Measurements from ENCODE around the gene SUGP1.

SUGP1 gene

DNA sequence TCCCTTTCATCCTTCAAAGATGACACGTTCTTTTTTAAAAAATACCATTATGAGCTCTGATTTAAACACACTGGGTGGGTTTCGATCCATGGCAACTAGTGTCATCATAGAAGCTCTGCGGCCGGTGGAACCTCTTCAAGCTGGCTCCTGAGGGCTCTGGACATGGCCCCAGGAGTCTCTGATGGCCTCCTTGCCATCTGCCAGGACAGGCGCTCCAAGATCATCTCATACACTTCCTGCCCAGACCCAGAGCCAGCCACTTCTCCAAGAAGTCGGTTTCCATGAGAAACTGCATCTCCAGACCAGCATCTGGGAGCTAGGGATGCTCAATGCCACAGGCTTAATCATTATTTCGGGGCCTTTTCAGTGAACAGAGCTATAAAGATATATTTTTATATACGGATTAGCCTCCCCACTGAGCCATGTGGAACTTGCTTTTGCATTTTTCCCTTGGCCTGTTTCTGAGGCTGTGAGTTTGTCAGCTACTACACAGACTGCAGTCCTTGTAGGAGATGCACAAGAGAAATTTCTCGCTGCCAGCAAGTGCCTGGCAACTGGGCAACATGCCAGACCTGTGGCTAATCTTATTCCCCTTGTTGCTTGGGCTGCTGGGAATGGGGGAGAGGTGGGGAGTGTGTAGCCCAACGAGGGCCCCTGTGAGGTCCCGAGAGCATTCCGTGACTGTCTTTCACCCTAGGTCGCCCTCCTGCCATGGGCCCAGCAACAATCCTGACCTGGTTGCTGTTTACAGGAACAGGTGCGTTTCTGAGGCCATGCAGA, 15.9 kb downstream of the SUGP1 start:
- H3K4me3 ChIP-seq (ENCODE audit: low read depth, low read length): no peak overlapping the region

GRCh38 chr19:19303411-19303810, 16.9 kb downstream of the SUGP1 start:
- H3K4me3 ChIP-seq (ENCODE audit: low read depth, low read length): no peak overlapping the region

GRCh38 chr19:19300613-19301012, 19.7 kb downstream of the SUGP1 start:
- no peak overlapping the region for H3K4me3 ChIP-seq (ENCODE audit: low read depth, low read length)

DNA sequence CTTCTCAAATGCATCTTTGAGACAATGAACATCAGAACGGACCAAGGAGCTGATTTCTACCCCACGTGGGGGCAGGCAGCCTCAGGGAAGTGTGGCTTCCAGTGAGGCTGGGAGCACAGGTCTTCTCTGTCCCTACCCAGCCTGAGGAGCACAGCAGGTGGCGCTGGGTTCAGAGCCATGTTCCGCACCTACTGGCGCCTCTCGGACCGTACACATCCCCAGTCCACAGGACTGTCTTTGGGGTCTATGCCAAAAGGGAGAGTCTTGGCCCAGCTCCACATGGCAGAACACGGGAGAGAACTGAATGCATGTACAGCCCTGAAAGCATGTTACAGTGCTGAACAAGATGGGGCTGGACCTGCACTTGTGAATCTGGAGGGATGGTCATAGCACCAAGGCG, 22.6 kb downstream of the SUGP1 start:
- H3K4me3 ChIP-seq (ENCODE audit: low read depth, low read length): no peak overlapping the region

DNA sequence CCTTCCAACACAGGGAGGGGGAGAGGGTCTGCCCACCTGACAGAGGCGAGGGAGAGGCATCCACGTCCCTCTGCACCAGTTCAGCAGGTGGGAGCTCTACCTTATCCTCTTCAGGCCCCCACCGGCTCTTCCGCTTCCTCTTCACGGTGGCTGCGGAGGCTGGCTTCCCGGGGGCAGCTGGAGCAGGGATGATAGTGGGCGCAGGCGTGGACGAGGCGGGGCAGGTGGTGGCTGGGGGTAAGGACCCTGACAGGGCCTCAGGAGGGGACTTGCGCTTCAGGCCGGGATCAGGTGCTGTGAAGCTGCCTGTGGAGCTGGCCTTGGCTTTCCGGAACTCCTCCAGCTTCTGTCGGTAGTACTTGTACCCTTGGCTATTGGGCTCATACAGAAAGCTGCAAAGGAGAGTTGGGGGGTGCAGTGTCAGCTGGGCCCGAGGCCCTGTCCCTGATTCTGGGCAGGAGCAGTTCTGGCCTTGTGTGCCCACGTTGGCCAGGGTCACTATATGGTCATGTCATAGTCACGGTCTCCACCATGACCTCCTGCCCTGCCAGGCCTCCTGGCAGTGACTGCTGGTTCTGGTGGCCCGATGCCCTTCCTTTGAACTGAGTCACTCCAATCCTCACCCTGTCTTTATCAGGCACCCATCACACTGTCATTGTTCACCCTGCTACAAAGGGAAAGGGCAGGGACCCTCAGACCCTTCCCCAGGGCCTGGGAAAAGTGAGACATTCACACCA, 23.2 kb downstream of the SUGP1 start:
- no peak overlapping the region for H3K4me3 ChIP-seq (ENCODE audit: low read depth, low read length)

DNA sequence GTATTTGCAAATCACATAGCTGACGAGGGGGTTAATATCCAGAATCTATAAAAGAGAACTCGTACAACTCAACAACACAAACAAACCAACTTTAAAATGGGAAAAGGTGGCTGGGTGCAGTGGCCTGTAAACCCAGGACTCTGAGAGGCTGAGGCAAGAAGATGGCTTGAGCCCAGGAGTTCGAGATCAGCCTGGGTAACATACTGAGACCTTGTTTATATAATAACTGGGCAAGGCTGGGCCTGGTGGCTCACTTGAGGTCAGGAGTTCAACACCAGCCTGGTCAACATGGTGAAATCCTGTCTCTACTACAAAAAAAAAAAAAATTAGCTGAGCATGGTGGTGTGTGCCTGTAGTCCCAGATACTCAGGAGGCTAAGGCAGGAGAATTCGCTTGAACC, 25.4 kb downstream of the SUGP1 start:
- no peak overlapping the region for H3K4me3 ChIP-seq (ENCODE audit: low read depth, low read length)

GRCh38 chr19:19292607-19293006, 27.7 kb downstream of the SUGP1 start:
- H3K4me3 ChIP-seq (ENCODE audit: low read depth, low read length): no peak overlapping the region

GRCh38 chr19:19285686-19286085, 34.6 kb downstream of the SUGP1 start:
- no peak overlapping the region for H3K4me3 ChIP-seq (ENCODE audit: low read depth, low read length)

- no peak overlapping the region for H3K4me3 ChIP-seq (ENCODE audit: low read depth, low read length)
Observed at GRCh38 chr19:19280561-19280960, 39.7 kb downstream of the SUGP1 start.

- H3K4me3 ChIP-seq (ENCODE audit: low read depth, low read length): no peak overlapping the region
Observed at GRCh38 chr19:19279853-19280252, 40.5 kb downstream of the SUGP1 start.

GRCh38 chr19:19279062-19279612, 41.2 kb downstream of the SUGP1 start:
- no peak overlapping the region for H3K4me3 ChIP-seq (ENCODE audit: low read depth, low read length)

GRCh38 chr19:19278315-19278714, 42.0 kb downstream of the SUGP1 start:
- no peak overlapping the region for H3K4me3 ChIP-seq (ENCODE audit: low read depth, low read length)

GRCh38 chr19:19276851-19277250, 43.5 kb downstream of the SUGP1 start:
- H3K4me3 ChIP-seq (ENCODE audit: low read depth, low read length): no peak overlapping the region

DNA sequence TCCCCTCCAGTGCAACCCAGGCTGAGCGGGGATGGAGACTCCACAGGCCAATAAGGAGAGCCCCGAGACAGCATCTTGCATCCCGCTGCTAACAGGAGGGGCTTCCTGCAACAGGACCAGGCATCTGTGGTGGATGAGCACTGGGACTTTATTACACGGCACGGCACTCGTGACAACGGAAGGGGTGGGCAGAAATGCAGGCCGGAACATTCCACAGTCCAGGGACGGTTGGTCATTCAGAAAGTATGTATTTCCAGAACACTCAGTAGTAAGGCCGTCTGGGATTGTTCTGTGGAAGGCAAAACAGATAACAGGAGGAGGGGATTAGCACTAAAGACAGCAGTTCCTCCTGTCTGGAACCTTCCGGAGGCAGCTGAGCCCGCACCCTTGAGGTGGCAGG, 43.9 kb downstream of the SUGP1 start:
- H3K4me3 ChIP-seq (ENCODE audit: low read depth, low read length): no peak overlapping the region

GRCh38 chr19:19274716-19275565, 45.4 kb downstream of the SUGP1 start:
- no peak overlapping the region for H3K4me3 ChIP-seq (ENCODE audit: low read depth, low read length)

- no peak overlapping the region for H3K4me3 ChIP-seq (ENCODE audit: low read depth, low read length)
Observed at GRCh38 chr19:19274146-19274545, 46.2 kb downstream of the SUGP1 start.

GRCh38 chr19:19271828-19272599, 48.3 kb downstream of the SUGP1 start:
- H3K4me3 ChIP-seq (ENCODE audit: low read depth, low read length): no peak overlapping the region

DNA sequence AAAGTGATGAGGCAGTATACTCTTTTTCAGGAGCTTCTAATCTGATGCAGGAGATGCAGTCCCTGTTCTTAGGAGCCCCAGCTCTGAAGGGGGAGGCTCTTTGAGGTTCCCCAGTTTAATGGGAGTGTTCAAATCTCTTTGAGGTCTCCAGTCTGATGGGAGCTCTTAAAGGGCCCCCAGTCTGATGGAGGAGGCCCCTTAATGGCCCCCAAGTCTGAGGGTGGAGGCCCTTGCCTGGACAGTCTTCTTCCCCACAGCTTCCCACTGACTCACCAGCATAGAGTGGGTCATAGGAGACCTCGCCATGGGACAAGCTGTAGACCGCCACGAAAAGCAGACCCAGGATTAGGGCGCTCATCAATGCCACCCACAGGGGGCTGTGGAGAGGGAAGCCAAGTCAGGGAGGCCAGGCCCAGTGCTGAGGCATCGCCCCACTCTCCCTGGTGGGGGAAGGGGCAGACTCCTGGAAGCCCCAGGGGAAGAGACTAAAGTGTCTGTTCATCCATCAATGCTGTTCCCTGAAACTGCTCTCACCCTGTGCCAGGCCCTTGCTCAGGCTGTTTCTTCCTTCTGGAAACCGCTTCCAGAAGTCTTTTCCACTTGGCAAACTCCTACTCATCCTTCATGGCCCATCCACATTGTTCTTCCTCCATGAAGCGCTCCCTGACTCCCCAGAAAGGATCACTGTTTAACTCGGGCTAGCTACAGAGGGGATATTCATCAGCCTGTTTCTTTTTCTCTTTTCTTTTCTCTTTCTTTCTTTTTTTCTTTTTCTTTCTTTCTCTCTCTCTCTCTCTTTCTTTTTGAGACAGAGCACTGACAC, 49.3 kb downstream of the SUGP1 start:
- H3K4me3 ChIP-seq (ENCODE audit: low read depth, low read length): no peak overlapping the region

GRCh38 chr19:19269952-19270694, 50.2 kb downstream of the SUGP1 start:
- no peak overlapping the region for H3K4me3 ChIP-seq (ENCODE audit: low read depth, low read length)
